H1 (cell line): ENCODE measurements around the gene MXD1. TPM values are rescaled to one million over a fixed set of nuclear protein-coding genes. Genes with fewer than 3 reads are reported as not detected.

Source experiments
- CTCF ChIA-PET: fragments of 300-600 bp; sonication (Branson Sonifier 250); formaldehyde crosslinking; loops from one replicate; lab custom pipeline; 2021; ENCODE audit not compliant: partially characterized antibody; lab: Charles Lee
- POLR2A ChIA-PET: fragments of 300-600 bp; sonication (Branson Sonifier 250); formaldehyde crosslinking; loops from one replicate; lab custom pipeline; 2021; ENCODE audit warnings: inconsistent platforms; ENCODE audit not compliant: partially characterized antibody; lab: Charles Lee
- DNase-seq, 2 experiments: peaks; one replicate each; pipeline versions ENCODE4 v3.0.0 to v3.0.0-alpha.2; 2010 to 2022; ENCODE audit warnings: low spot score in 2 of 2, low read depth in 1 of 2, mixed read lengths in 1 of 2
- FAIRE-seq: peaks from 2 replicates; lab custom pipeline; 2011; peaks lifted over from hg19 to GRCh38; lab: Jason Lieb, UNC
- H2AFZ ChIP-seq: 2 replicates; pipeline ENCODE4 v1.8.1; 2012; ENCODE audit warnings: low read length, inconsistent platforms
- H2AK5ac ChIP-seq: 2 replicates; pipeline ENCODE4 v1.6.1; 2013; ENCODE audit warnings: low read depth, low read length
- H2BK120ac ChIP-seq: replicated peaks from 2 replicates; pipeline ENCODE3; 2013; ENCODE audit warnings: low read depth, low read length, inconsistent platforms
- H2BK12ac ChIP-seq: 2 replicates; pipeline ENCODE4 v1.6.1; 2013; ENCODE audit warnings: low read depth, low read length
- H2BK15ac ChIP-seq: 2 replicates; pipeline ENCODE4 v1.6.1; 2013; ENCODE audit warnings: low read length
- H2BK20ac ChIP-seq: 2 replicates; pipeline ENCODE4 v1.6.1; 2013; ENCODE audit warnings: low read length
- H2BK5ac ChIP-seq: 2 replicates; pipeline ENCODE4 v1.6.1; 2013; ENCODE audit warnings: low read depth, low read length
- H3K14ac ChIP-seq: 2 replicates; pipeline ENCODE4 v1.6.1; 2013; ENCODE audit warnings: inconsistent platforms; ENCODE audit not compliant: insufficient read length
- H3K18ac ChIP-seq: 2 replicates; pipeline ENCODE4 v1.6.1; 2013; ENCODE audit warnings: low read length; ENCODE audit errors: extremely low read depth
- H3K23ac ChIP-seq: 2 replicates; pipeline ENCODE4 v1.6.1; 2013; ENCODE audit warnings: inconsistent platforms; ENCODE audit not compliant: insufficient read length
- H3K23me2 ChIP-seq: 2 replicates; pipeline ENCODE4 v1.6.1; 2013; ENCODE audit warnings: low read depth, low read length
- H3K27ac ChIP-seq: 2 replicates; pipeline ENCODE4 v1.6.1; 2011; ENCODE audit warnings: low read depth, low read length, inconsistent platforms
- H3K27me3 ChIP-seq, 4 experiments: replicated peaks in 1 of 4; 1 replicate in 1 of 4; 2 replicates in 3 of 4; pipeline versions ENCODE4 v1.6.1 to v1.8.1; 2011 to 2013; ENCODE audit warnings: low read length in 3 of 4, mild to moderate bottlenecking in 3 of 4, inconsistent platforms in 2 of 4, mixed read lengths in 2 of 4, moderate library complexity in 1 of 4; ENCODE audit not compliant: control insufficient read depth in 3 of 4, insufficient read depth in 3 of 4; ENCODE audit errors: extremely low read depth in 1 of 4
- H3K36me3 ChIP-seq, 4 experiments: 2 replicates each; pipeline versions ENCODE4 v1.6.1 to v1.8.1; 2011 to 2013; ENCODE audit warnings: mild to moderate bottlenecking in 4 of 4, low read length in 3 of 4, moderate library complexity in 2 of 4, control low read depth in 1 of 4, inconsistent platforms in 1 of 4; ENCODE audit not compliant: insufficient read depth in 4 of 4, control insufficient read depth in 2 of 4
- H3K4ac ChIP-seq: replicated peaks from 2 replicates; pipeline ENCODE3; 2013; ENCODE audit warnings: low read length, low read depth, mixed read lengths, inconsistent platforms; ENCODE audit not compliant: insufficient read length
- H3K4me1 ChIP-seq, 4 experiments: replicated peaks in 1 of 4; 1 replicate in 1 of 4; 2 replicates in 3 of 4; pipeline versions ENCODE4 v1.6.1 to v1.8.1; 2011 to 2013; ENCODE audit warnings: low read length in 3 of 4, inconsistent platforms in 2 of 4, mixed read lengths in 1 of 4; ENCODE audit not compliant: insufficient read depth in 4 of 4, control insufficient read depth in 3 of 4
- H3K4me2 ChIP-seq, 2 experiments: 2 replicates each; pipeline versions ENCODE4 v1.6.1 to v1.8.1; 2011 to 2013; ENCODE audit warnings: low read depth in 2 of 2, low read length in 2 of 2, control low read depth in 1 of 2, inconsistent platforms in 1 of 2, mild to moderate bottlenecking in 1 of 2; ENCODE audit not compliant: insufficient read depth in 1 of 2
- H3K4me3 ChIP-seq, 4 experiments: fragments of 200-600, 300-600 bp in 1 of 4; sonication (generic), shearing (Covaris generic), sonication (Bioruptor Twin) in 1 of 4; 2 replicates each; pipeline versions ENCODE4 v1.5.1 to v1.8.1; 2011 to 2016; ENCODE audit warnings: low read length in 4 of 4, low read depth in 3 of 4, control low read depth in 2 of 4, inconsistent platforms in 2 of 4, mild to moderate bottlenecking in 2 of 4, mixed read lengths in 1 of 4, moderate library complexity in 1 of 4; ENCODE audit not compliant: insufficient read depth in 2 of 4; ENCODE audit errors: extremely low read depth in 1 of 4
- H3K56ac ChIP-seq: replicated peaks from 2 replicates; pipeline ENCODE3; 2013; ENCODE audit warnings: low read depth, mild to moderate bottlenecking, mixed read lengths, low read length, inconsistent platforms; ENCODE audit not compliant: insufficient read length
- H3K79me1 ChIP-seq: 2 replicates; pipeline ENCODE4 v1.6.1; 2013; ENCODE audit warnings: low read depth, low read length, control low read depth
- H3K79me2 ChIP-seq, 2 experiments: 2 replicates each; pipeline versions ENCODE4 v1.6.1 to v1.8.1; 2012 to 2013; ENCODE audit warnings: low read length in 2 of 2, mild to moderate bottlenecking in 2 of 2, inconsistent platforms in 1 of 2; ENCODE audit not compliant: insufficient read depth in 2 of 2, control insufficient read depth in 1 of 2
- H3K9ac ChIP-seq, 4 experiments: replicated peaks in 1 of 4; 1 replicate in 1 of 4; 2 replicates in 3 of 4; pipeline versions ENCODE4 v1.6.1 to v1.8.1; 2011 to 2013; ENCODE audit warnings: low read depth in 3 of 4, low read length in 3 of 4, control low read depth in 2 of 4, mild to moderate bottlenecking in 2 of 4, moderate library complexity in 2 of 4, inconsistent platforms in 1 of 4; ENCODE audit errors: extremely low read depth in 1 of 4
- H3K9me3 ChIP-seq, 2 experiments: 2 replicates each; pipeline versions ENCODE4 v1.6.1 to v1.8.1; 2012 to 2013; ENCODE audit warnings: mild to moderate bottlenecking in 2 of 2, moderate library complexity in 2 of 2, control low read depth in 1 of 2, inconsistent platforms in 1 of 2, low read depth in 1 of 2, low read length in 1 of 2, mixed read lengths in 1 of 2; ENCODE audit not compliant: insufficient read depth in 2 of 2
- H4K20me1 ChIP-seq, 2 experiments: replicated peaks in 1 of 2; 2 replicates each; pipeline versions ENCODE3 to v1.8.1; 2011 to 2013; ENCODE audit warnings: inconsistent platforms in 2 of 2, low read length in 2 of 2, mild to moderate bottlenecking in 1 of 2; ENCODE audit not compliant: insufficient read depth in 2 of 2, control insufficient read depth in 1 of 2
- H4K5ac ChIP-seq: 2 replicates; pipeline ENCODE4 v1.6.1; 2013; ENCODE audit warnings: low read length, low read depth, mixed read lengths, inconsistent platforms; ENCODE audit not compliant: insufficient read length
- H4K8ac ChIP-seq: 2 replicates; pipeline ENCODE4 v1.8.0; 2013; ENCODE audit warnings: mild to moderate bottlenecking, moderate library complexity, low read length, inconsistent platforms; ENCODE audit not compliant: insufficient read depth; ENCODE audit errors: extremely low read depth
- H4K91ac ChIP-seq: replicated peaks from 2 replicates; pipeline ENCODE3; 2013; ENCODE audit warnings: low read length, mixed read lengths, inconsistent platforms; ENCODE audit not compliant: insufficient read length
- BACH1 ChIP-seq: IDR thresholded peaks from 2 replicates; pipeline ENCODE4 v1.6.1; 2012; ENCODE audit warnings: low read length, improper control_type of control experiment
- BCL11A ChIP-seq, 2 experiments: IDR thresholded peaks; one replicate each; pipeline ENCODE4 v1.6.1; 2011; ENCODE audit warnings: low read depth in 2 of 2, low read length in 2 of 2, mild to moderate bottlenecking in 2 of 2
- CBX5 ChIP-seq: fragments of 300-800, 300-1000 bp; sonication (generic); IDR thresholded peaks from 2 replicates; pipeline ENCODE4 v1.7.1; 2016; ENCODE audit warnings: antibody characterized with exemption, low read length, low read depth
- FOSL1 ChIP-seq: IDR thresholded peaks from 2 replicates; pipeline ENCODE4 v1.6.1; 2011; ENCODE audit warnings: mild to moderate bottlenecking, low read depth, low read length, moderate library complexity; ENCODE audit not compliant: insufficient read depth
- GTF2F1 ChIP-seq: IDR thresholded peaks from 2 replicates; pipeline ENCODE4 v1.6.1; 2012; ENCODE audit warnings: low read depth, low read length, improper control_type of control experiment, borderline replicate concordance
- HDAC6 ChIP-seq: IDR thresholded peaks from one replicate; pipeline ENCODE4 v1.7.1; 2012; ENCODE audit warnings: low read depth, mild to moderate bottlenecking, inconsistent platforms, low read length, moderate library complexity
- MAFK ChIP-seq: IDR thresholded peaks from 2 replicates; pipeline ENCODE4 v1.6.1; 2012; ENCODE audit warnings: low read depth, mild to moderate bottlenecking, improper control_type of control experiment, low read length
- NRF1 ChIP-seq: IDR thresholded peaks from 2 replicates; pipeline ENCODE4 v1.6.1; 2011; ENCODE audit warnings: mild to moderate bottlenecking, low read depth, low read length, improper control_type of control experiment
- POLR2AphosphoS5 ChIP-seq: IDR thresholded peaks from 2 replicates; pipeline ENCODE4 v1.6.1; 2011; ENCODE audit warnings: low read depth, low read length
- SAP30 ChIP-seq: fragments of 300-600 bp; sonication (generic); IDR thresholded peaks from 2 replicates; pipeline ENCODE4 v1.7.1; 2012; ENCODE audit warnings: low read length, moderate library complexity, mild to moderate bottlenecking, inconsistent platforms; ENCODE audit not compliant: insufficient read depth, insufficient replicate concordance
- SIX5 ChIP-seq: IDR thresholded peaks from 2 replicates; pipeline ENCODE4 v1.6.1; 2011; ENCODE audit warnings: mild to moderate bottlenecking, low read depth, low read length
- SUZ12 ChIP-seq: fragments of 200-600 bp; sonication (generic); IDR thresholded peaks from 2 replicates; pipeline ENCODE4 v1.6.1; 2012; ENCODE audit warnings: mild to moderate bottlenecking, inconsistent platforms, low read length, moderate library complexity, mixed read lengths
- TCF12 ChIP-seq: IDR thresholded peaks from 2 replicates; pipeline ENCODE4 v1.6.1; 2011; ENCODE audit warnings: low read depth, mild to moderate bottlenecking, low read length
- ZNF274 ChIP-seq: IDR thresholded peaks from 2 replicates; pipeline ENCODE4 v1.7.0; 2012; ENCODE audit warnings: low read length, borderline replicate concordance; ENCODE audit errors: extremely low read depth
- WGBS, 2 experiments: shearing (Covaris generic) in 1 of 2; methylation state at CpG; one replicate each; pipeline versions ENCODE4 v1.1.6 to v1.1.7; 2013 to 2015; ENCODE audit warnings: low lambda C conversion rate in 2 of 2, mixed read lengths in 2 of 2, inconsistent platforms in 1 of 2, low coverage in 1 of 2, missing lambda C conversion rate in 1 of 2; ENCODE audit not compliant: insufficient replicate concordance in 2 of 2, insufficient coverage in 1 of 2, insufficient read length in 1 of 2; ENCODE audit errors: extremely low coverage in 1 of 2, missing lambda C conversion rate in 1 of 2; 5-methylcytosine and 5-hydroxymethylcytosine counted together
- polyA plus RNA-seq, 7 experiments: library from polyadenylated mRNA; depleted of rRNA in 3 of 7; stranded (reverse) in 5 of 7; unstranded in 2 of 7; fragments of >200 nt in 5 of 7; fragments of 200-250 nt in 2 of 7; gene quantifications; 1 replicate in 5 of 7; 2 replicates in 1 of 7; 4 replicates in 1 of 7; pipeline versions ENCODE4 v1.2.1 to v1.2.3, GENCODE V29; 2011 to 2013; ENCODE audit warnings: missing spikeins in 2 of 7, mixed read lengths in 2 of 7
- total RNA-seq: library from RNA; stranded (reverse); fragmentation: NEBNext Ultra II Directional; extraction: Animal tissue kit (Norgen Biotek cat#: 25700); gene quantifications from 2 replicates; pipeline ENCODE4 v1.2.1, GENCODE V29; 2021
- TF ChIP-seq, protein P1 (sequence below): IDR thresholded peaks from 2 replicates; pipeline ENCODE4 v1.6.1; 2012; ENCODE audit warnings: inconsistent platforms

Gene MXD1
- total and polyA plus RNA-seq, 2 of the 8 experiments (the other 6 are each of a cell fraction or from before 2014, with no cell fraction given): 1.6 to 2.6 TPM

GRCh38 chr2:69969991-69970390 is 55.1 kb downstream of the MXD1 start:
- Histone ChIP-seq H3K4ac (no peak overlapping the region), H2BK15ac (no peak overlapping the region), H2BK20ac (no peak overlapping the region), H3K18ac (no peak overlapping the region), H3K36me3 (no peaks in the 10 kb centered on the region), H2AFZ (no peak overlapping the region), H3K23me2 (no peaks in the 10 kb centered on the region), H3K27me3 (no peaks in the 10 kb centered on the region), H2BK5ac (no peak overlapping the region), H2BK12ac (no peak overlapping the region), H4K8ac (no peak overlapping the region), H3K79me2 (no peaks in the 10 kb centered on the region), H3K79me1 (no peaks in the 10 kb centered on the region), H3K9me3 (no peaks in the 10 kb centered on the region), H3K4me1 (peaks cover 0 to 1% (median under 1%) of the 10 kb centered on the region in 4 experiments; a peak in 3 of 7 replicates), H3K4me3 (no peak overlapping the region), H2BK120ac (no peak overlapping the region), H4K91ac (no peak overlapping the region), H3K27ac (no peak overlapping the region), H2AK5ac (no peak overlapping the region), H3K4me2 (no peak overlapping the region), H3K14ac (no peak overlapping the region), H3K9ac (no peak overlapping the region), H4K5ac (no peak overlapping the region), H3K23ac (no peak overlapping the region), H3K56ac (no peak overlapping the region), H4K20me1 (no peaks in the 10 kb centered on the region)
- ChIA-PET CTCF (interaction anchor here (0.6 to 1.1 kb wide), 2 partner anchors 27 to 1832 kb away, joined by 3 to 5 read pairs; no protein-coding TSS in a partner anchor), POLR2A (interaction anchor here (0.8 kb wide), 1 partner anchor 21 kb away, joined by 3 read pairs; no protein-coding TSS in a partner anchor)
- 80% methylated on average over 4 of the region's 4 CpGs; no CpG with 5 or more reads in 1 of the 2 experiments for WGBS, 2 experiments
- DNase-seq (no peak), FAIRE-seq (no peak)
- TF ChIP-seq HDAC6 (no peak), CBX5 (no peak), GTF2F1 (no peak), MAFK (no peak), BCL11A (IDR thresholded peaks at IDR 0.05; ENCODE audit: low read depth in 2 of 2, low read length in 2 of 2) (no peak), TCF12 (no peak), SAP30 (no peak), POLR2AphosphoS5 (no peak), BACH1 (no peak), NRF1 (no peak), FOSL1 (no peak), SUZ12 (no peak), SIX5 (no peak), ZNF274 (no peak)
- TF ChIP-seq, protein P1, sequence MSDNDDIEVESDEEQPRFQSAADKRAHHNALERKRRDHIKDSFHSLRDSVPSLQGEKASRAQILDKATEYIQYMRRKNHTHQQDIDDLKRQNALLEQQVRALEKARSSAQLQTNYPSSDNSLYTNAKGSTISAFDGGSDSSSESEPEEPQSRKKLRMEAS: no peak
